Thymus (tissue), 11 donors: ENCODE measurements around the gene TM9SF4. TPM values are rescaled to one million over a fixed set of nuclear protein-coding genes. Genes with fewer than 3 reads are reported as not detected.

Source experiments
- DNase-seq, 9 donors: peaks; one replicate each; pipeline ENCODE4 v3.0.0-alpha.2; 2013; ENCODE audit warnings: low spot score in 9 of 9, low read depth in 6 of 9, missing footprints in 1 of 9
- H3K27ac ChIP-seq, 2 donors: one replicate each; pipeline ENCODE4 v1.5.1; 2013; ENCODE audit warnings: control low read depth in 1 of 2, low read depth in 1 of 2, low read length in 1 of 2, mild to moderate bottlenecking in 1 of 2, moderate library complexity in 1 of 2
- H3K27me3 ChIP-seq, 2 donors: one replicate each; pipeline ENCODE4 v1.5.1; 2013; ENCODE audit warnings: low read length in 1 of 2; ENCODE audit not compliant: control insufficient read depth in 2 of 2, insufficient read depth in 1 of 2
- H3K36me3 ChIP-seq, 2 donors: one replicate each; pipeline ENCODE4 v1.5.1; 2013; ENCODE audit warnings: low read length in 1 of 2, mild to moderate bottlenecking in 1 of 2, moderate library complexity in 1 of 2; ENCODE audit not compliant: control insufficient read depth in 2 of 2, insufficient read depth in 2 of 2
- H3K4me1 ChIP-seq, 2 donors: one replicate each; pipeline ENCODE4 v1.5.1; 2013; ENCODE audit warnings: low read length in 2 of 2; ENCODE audit not compliant: control insufficient read depth in 2 of 2, insufficient read depth in 2 of 2
- H3K4me3 ChIP-seq, 2 donors: one replicate each; pipeline ENCODE4 v1.5.1; 2013; ENCODE audit warnings: low read length in 2 of 2, control low read depth in 1 of 2, mild to moderate bottlenecking in 1 of 2
- H3K9me3 ChIP-seq, 2 donors: one replicate each; pipeline ENCODE4 v1.5.1; 2013; ENCODE audit warnings: low read length in 1 of 2, mild to moderate bottlenecking in 1 of 2; ENCODE audit not compliant: control insufficient read depth in 2 of 2, insufficient read depth in 1 of 2
- WGBS: extraction: QIAGEN DNeasy Blood & Tissue Kit; methylation state at CpG from one replicate; pipeline ENCODE4 v1.1.7; 2013; 5-methylcytosine and 5-hydroxymethylcytosine counted together
- polyA plus RNA-seq: library from polyadenylated mRNA; stranded (reverse); fragments of 200-250 nt; gene quantifications from one replicate; pipeline ENCODE4 v1.2.3, GENCODE V29; 2013
- total RNA-seq: library from RNA; stranded (reverse); fragments of 120-200 nt; gene quantifications from one replicate; pipeline ENCODE4 v1.2.4, GENCODE V29; 2013
- donor health status: healthy.

TM9SF4 gene
- total and polyA plus RNA-seq, 2 donors, result 13.6 to 18.7 TPM

GRCh38 chr20:32208499-32209154, 99.1 kb downstream of the TM9SF4 start:
- WGBS, result 87% methylated on average over 13 of the region's 13 CpGs

GRCh38 chr20:32209850-32210605, 100.5 kb downstream of the TM9SF4 start:
- H3K36me3 ChIP-seq, result peaks cover 25 to 31% of the 10 kb centered on the region in 2 donors
- DNase-seq, result no peak
- H3K27me3 ChIP-seq, result no peaks in the 10 kb centered on the region
- WGBS, result 98% methylated on average over 9 of the region's 9 CpGs
- no peak overlapping the region for H3K27ac ChIP-seq
- peaks cover 18 to 29% of the 10 kb centered on the region in 2 donors for H3K4me1 ChIP-seq
- H3K9me3 ChIP-seq, result no peaks in the 10 kb centered on the region
- H3K4me3 ChIP-seq, result no peak overlapping the region

More at GRCh38 chr20:32208499-32209154, 99.1 kb downstream of the TM9SF4 start:
- Histone ChIP-seq H3K9me3 (no peaks in the 10 kb centered on the region), H3K36me3 (peaks cover 29 to 35% of the 10 kb centered on the region in 2 donors), H3K4me1 (peaks cover 18 to 35% of the 10 kb centered on the region in 2 donors), H3K27ac (no peak overlapping the region), H3K4me3 (peak overlapping the region; percentile 77 to 93), H3K27me3 (no peaks in the 10 kb centered on the region)
- DNase-seq, result no peak

GRCh38 chr20:32213870-32214269, 104.4 kb downstream of the TM9SF4 start:
- H3K36me3 ChIP-seq, result peaks cover 46 to 61% of the 10 kb centered on the region in 2 donors
- WGBS, result 100% methylated on average over 1 of the region's 1 CpG

GRCh38 chr20:32215147-32215546, 105.6 kb downstream of the TM9SF4 start:
- H3K36me3 ChIP-seq, result peaks cover 47 to 56% of the 10 kb centered on the region in 2 donors

More at GRCh38 chr20:32213870-32214269, 104.4 kb downstream of the TM9SF4 start:
- DNase-seq, result no peak
- Histone ChIP-seq H3K27ac (no peak overlapping the region), H3K9me3 (no peaks in the 10 kb centered on the region), H3K27me3 (no peaks in the 10 kb centered on the region), H3K4me1 (peaks cover 0 to 2% of the 10 kb centered on the region in 2 donors), H3K4me3 (no peak overlapping the region)

GRCh38 chr20:32215729-32216128, 106.2 kb downstream of the TM9SF4 start:
- WGBS, result 98% methylated on average over 3 of the region's 3 CpGs
- no peak for DNase-seq
- H3K27ac ChIP-seq, result no peak overlapping the region

More at GRCh38 chr20:32215147-32215546, 105.6 kb downstream of the TM9SF4 start:
- H3K4me3 ChIP-seq, result no peak overlapping the region
- WGBS, result 98% methylated on average over 8 of the region's 8 CpGs
- H3K9me3 ChIP-seq, result no peaks in the 10 kb centered on the region
- H3K4me1 ChIP-seq, result no peaks in the 10 kb centered on the region
- no peak overlapping the region for H3K27ac ChIP-seq
- no peaks in the 10 kb centered on the region for H3K27me3 ChIP-seq
- DNase-seq, result no peak

GRCh38 chr20:32216179-32217142, 106.9 kb downstream of the TM9SF4 start:
- H3K4me1 ChIP-seq, result no peaks in the 10 kb centered on the region
- H3K36me3 ChIP-seq, result peaks cover 45 to 60% of the 10 kb centered on the region in 2 donors
- no peaks in the 10 kb centered on the region for H3K27me3 ChIP-seq
- no peak for DNase-seq
- no peaks in the 10 kb centered on the region for H3K9me3 ChIP-seq
- 97% methylated on average over 13 of the region's 13 CpGs for WGBS
- no peak overlapping the region for H3K27ac ChIP-seq
- no peak overlapping the region for H3K4me3 ChIP-seq

More at GRCh38 chr20:32215729-32216128, 106.2 kb downstream of the TM9SF4 start:
- Histone ChIP-seq H3K36me3 (peaks cover 47 to 54% of the 10 kb centered on the region in 2 donors), H3K4me1 (no peaks in the 10 kb centered on the region), H3K27me3 (no peaks in the 10 kb centered on the region), H3K4me3 (no peak overlapping the region), H3K9me3 (no peaks in the 10 kb centered on the region)

Other genes with a start within 250 kb of the TM9SF4 start
- 0.76 TPM for gene DUSP15, start 239.2 kb upstream of the TM9SF4 start, total RNA-seq
- 1.6 TPM for gene DUSP15, start 239.2 kb upstream of the TM9SF4 start, polyA plus RNA-seq
- 0.05 TPM for gene TTLL9, start 239.1 kb upstream of the TM9SF4 start, total RNA-seq
- gene TTLL9, start 239.1 kb upstream of the TM9SF4 start, polyA plus RNA-seq, result 0.46 TPM
- gene PDRG1, start 157.7 kb upstream of the TM9SF4 start, total RNA-seq, result 11.1 TPM
- 16.4 TPM for gene PDRG1, start 157.7 kb upstream of the TM9SF4 start, polyA plus RNA-seq
- under 0.01 TPM for gene XKR7, start 141.6 kb upstream of the TM9SF4 start, total RNA-seq
- gene XKR7, start 141.6 kb upstream of the TM9SF4 start, polyA plus RNA-seq, result 0.02 TPM
- gene CCM2L, start 99.3 kb upstream of the TM9SF4 start, total RNA-seq, result 0.76 TPM
- gene CCM2L, start 99.3 kb upstream of the TM9SF4 start, polyA plus RNA-seq, result 3.3 TPM
- gene HCK, start 57.5 kb upstream of the TM9SF4 start, total RNA-seq, result 25.2 TPM
- 33.3 TPM for gene HCK, start 57.5 kb upstream of the TM9SF4 start, polyA plus RNA-seq
- gene PLAGL2, start 98.0 kb downstream of the TM9SF4 start, total RNA-seq, result 2.8 TPM
- 5.0 TPM for gene PLAGL2, start 98.0 kb downstream of the TM9SF4 start, polyA plus RNA-seq
- gene POFUT1, start 98.2 kb downstream of the TM9SF4 start, total RNA-seq, result 11.2 TPM
- gene POFUT1, start 98.2 kb downstream of the TM9SF4 start, polyA plus RNA-seq, result 9.1 TPM
- 7.8 TPM for gene KIF3B, start 167.9 kb downstream of the TM9SF4 start, total RNA-seq
- 8.3 TPM for gene KIF3B, start 167.9 kb downstream of the TM9SF4 start, polyA plus RNA-seq
- gene ASXL1, start 248.6 kb downstream of the TM9SF4 start, total RNA-seq, result 34.8 TPM
- gene ASXL1, start 248.6 kb downstream of the TM9SF4 start, polyA plus RNA-seq, result 40.0 TPM